22Rv1 (cell line): Measurements from ENCODE around the gene POLL.

Source experiments
- CTCF ChIP-seq: fragments of 450-650 bp; IDR thresholded peaks from 2 replicates; pipeline ENCODE4 v1.5.1; 2017; ENCODE audit warnings: mild to moderate bottlenecking
- ZFX ChIP-seq: fragments of 450-650 bp; IDR thresholded peaks from 2 replicates; pipeline ENCODE4 v1.6.1; 2017; ENCODE audit warnings: antibody characterized with exemption, borderline replicate concordance

DNA sequence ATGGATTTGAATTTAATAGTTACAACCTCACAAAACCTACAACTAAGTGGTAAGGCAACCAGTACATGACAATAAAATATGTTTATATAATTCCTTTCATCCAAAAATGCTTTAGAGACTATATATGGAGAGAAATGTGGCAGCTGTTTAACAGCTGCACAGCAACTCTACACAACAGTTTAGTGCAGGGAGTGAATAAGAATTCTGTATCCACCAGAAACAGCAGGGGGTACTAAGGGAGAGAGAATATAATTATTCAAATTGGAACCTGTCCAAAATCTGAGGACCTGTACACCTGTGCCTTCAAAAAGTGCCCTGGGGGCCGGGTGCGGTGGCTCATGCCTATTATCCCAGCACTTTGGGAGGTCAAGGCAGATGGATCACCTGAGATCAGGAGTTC, 49.6 kb downstream of the POLL start:
- TF ChIP-seq CTCF: no peak
- TF ChIP-seq ZFX: no peak
